HG03025 (cell line): ENCODE measurements around the gene PI4KA.
"Not testable (repeated sequence)": the region's sequence is repeated elsewhere in the genome, so short reads cannot be mapped to it uniquely, and the experiment has no call there.

Source experiments
- ATAC-seq: cut with Tn5 transposase; IDR thresholded peaks from one replicate; pipeline ENCODE4 v1.9.1; 2021; ENCODE audit warnings: mild to moderate bottlenecking, moderate library complexity; ENCODE audit not compliant: unreplicated experiment, low FRiP score

Gene PI4KA

DNA sequence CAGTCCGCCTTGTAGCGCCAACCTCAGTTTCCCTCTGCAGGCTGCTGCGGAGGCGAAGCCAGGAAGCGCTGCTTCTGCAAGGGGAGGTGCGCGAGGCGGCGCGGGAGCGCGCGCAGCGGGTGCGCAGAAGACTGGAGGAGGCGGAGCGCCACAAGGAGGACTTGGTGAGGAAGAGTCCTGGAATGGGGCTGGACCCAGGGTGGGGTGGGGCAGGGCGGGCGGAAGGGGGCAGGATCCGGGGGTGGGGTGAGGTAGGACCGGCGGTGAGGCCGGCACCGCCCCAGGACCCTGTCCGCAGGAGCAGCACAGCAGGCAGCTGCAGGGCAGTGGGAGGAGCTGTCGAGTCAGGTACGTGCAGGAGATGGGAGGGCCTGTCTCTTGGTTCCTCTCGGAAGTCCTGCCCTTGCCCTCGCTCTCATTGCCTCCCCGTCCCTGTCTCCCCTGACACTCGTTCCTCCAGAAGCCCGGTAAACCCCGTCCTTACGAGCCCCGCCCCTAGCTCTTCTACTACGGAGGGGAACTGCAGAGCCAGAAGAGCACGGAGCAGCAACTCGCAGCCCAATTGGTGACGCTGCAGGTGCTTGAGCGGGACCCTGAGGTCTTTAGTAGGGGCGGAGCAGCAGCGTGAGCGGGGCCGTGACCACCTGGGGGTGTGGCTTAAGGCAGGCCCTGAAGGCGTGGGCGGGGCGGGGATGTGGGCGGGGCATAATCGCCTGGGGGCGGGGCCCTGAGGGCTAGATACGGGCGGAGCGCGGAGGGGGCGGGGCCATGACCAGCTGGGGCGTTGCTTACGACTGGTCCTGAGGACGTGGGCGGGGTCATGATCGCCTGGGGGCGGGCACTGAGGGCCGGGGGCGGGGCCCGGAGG, 155.8 kb downstream of the PI4KA start:
- peak; percentile 66 for ATAC-seq

DNA sequence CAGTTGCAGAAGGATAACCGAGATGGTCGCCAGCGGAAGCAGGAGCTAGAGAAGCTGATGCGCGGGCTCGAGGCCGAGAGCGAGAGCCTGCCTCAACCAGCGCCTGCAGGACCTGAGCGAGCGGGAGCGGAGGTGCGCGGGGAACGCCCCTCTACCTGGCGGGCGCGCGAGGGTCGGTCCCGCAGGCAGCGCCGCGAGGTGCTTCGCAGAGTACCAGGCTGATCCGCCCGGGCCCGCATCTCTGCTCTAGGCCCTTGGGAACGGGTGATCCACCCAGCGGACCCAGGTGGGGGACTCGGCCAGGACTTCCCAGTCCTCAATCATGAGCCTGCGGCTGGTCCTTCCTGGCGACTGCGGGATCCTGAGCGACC, 156.5 kb downstream of the PI4KA start:
- ATAC-seq, result peak; percentile 8

DNA sequence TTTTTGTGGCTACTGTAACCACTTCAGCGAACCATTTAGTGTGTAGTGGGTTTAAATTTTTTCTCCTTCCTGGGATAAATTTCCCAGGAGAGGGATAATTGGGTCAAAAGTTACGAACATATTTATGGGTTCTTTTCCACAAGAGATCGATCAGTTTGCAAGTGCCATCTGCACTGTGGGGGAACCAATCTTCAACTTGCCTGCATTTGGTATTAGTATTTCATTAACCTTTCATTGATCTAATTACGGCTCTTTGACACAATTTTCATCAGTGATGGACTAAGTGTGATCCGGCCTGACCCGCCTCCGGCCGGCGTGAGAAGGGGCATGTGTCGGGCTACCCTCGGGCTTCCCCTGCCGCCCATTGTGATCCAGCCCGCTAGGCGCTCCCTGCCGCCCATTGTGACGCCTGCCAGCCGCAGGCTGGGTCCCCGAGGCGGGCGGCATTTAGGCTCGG, 156.9 kb downstream of the PI4KA start:
- ATAC-seq, result not testable (repeated sequence)

DNA sequence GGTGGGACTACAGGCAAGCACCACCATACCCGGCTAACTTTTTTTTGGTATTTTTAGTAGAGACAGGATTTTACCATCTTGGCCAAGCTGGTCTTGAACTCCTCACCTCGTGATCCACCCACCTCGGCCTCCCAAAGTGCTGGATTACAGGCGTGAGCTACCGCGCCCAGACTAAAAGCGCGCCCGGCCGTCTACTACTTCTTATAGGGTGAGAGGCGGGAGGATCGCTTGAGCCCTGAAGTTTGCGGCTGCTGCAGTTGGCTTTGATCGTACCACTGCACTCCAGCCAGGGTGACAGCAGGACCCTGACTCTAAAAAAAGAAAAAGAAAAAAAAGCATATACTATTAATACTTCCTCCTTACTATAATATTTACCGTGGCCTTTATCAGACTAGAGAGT, 158.3 kb downstream of the PI4KA start:
- not testable (repeated sequence) for ATAC-seq

DNA sequence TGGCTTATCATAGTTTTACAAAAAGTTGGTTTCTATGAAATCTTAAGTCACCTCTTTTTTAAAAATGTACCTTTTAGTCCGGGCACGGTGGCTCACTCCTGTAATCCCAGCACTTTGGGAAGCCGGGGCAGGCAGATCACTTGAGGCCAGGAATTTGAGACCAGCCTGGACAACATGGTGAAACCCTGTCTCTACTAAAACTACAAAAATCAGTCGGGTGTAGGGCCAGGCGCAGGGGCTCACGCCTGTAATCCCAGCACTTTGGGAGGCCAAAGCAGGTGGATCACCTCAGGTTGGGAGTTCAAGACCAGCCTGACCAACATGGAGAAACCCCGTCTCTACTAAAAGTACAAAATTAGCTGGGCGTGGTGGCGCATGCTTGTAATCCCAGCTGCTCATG, 158.8 kb downstream of the PI4KA start:
- ATAC-seq, result not testable (repeated sequence)

DNA sequence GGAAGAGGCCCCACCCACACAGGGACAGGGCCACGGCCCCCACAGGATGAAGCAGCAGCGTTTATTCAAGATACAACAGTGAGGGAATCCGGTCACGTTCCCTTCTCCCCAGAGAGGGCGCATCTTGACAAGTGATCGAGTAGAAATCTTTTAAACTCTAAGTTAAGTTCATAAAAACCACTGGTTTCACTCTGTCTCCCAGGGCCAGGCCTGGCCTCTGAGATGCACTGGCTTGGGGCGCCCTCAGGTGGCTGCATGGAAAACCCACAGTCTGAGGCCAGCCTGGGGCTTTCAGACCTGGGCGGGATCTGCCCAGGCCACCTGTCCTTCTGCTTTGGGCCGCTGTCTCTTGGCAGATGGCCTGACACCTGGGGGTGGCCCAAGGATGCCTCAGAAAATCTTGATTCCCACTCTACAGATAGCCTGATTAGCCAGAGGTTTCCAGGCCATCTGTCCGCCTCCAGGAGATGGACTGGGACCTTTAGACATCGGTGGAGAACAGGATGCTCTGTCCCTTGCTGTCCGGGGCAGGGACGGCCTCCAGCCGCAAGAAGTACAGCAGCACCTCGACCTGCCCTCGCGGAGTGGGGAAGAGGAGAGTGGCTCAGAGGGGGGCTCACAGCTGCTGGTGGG, 161.0 kb downstream of the PI4KA start:
- not testable (repeated sequence) for ATAC-seq

DNA sequence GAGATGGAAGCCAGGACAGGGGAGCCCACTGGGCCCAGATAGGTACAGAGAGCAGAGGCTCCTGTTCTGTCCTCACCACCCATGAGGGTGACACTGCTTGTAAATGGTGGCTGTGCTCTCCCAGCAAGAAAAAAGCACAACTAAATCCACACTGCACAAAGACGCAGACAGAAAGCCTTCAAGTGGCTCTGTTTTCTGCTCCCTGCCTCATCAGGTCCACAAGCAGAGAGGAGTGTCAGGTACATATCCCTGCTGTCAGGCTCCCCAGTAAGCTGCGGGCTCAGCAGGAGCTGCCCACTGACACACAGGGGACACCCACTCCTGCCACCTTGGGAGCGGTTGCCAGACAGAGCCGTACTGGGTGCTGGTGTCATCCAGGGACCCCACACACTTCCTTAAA, 162.6 kb downstream of the PI4KA start:
- not testable (repeated sequence) for ATAC-seq

DNA sequence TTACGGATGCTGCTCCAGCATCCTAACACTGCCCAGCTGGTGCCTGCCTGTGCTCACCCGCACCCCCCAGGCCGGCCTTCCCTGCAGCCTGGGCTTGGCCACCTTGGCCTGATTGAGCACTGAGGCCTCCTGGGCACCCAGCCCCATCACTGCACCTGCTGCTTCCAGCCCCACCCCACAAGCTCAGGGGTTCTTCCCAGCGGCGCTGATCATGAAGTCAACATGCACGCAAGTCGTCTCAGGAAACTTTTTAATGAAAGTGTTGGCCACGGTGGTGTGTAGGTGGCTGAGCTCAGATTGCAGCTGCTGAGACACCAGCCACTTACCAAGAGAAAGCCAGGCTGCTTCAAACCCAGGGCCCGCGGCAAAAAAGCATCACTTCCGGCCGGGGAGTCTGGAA, 163.4 kb downstream of the PI4KA start:
- not testable (repeated sequence) for ATAC-seq

DNA sequence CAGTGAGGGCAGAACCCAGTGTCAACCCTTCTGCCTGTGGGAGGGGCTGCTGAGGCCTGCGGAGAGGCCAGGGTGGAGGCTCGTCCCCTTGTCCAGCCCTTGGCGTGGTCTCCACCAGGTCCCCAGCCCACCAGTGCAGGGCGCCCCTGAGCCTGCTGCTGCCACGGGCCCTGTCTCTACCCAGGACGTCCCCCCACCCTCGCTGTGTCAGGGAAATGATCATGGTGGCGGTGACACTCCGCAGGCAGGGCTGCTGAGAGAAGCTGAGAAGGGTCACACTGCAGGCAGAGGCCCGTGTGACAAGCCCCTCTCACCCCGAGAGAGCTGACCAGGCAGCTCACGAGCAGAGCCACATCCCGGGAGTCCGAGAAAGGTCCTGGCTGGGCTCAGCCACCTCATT, 164.4 kb downstream of the PI4KA start:
- ATAC-seq, result not testable (repeated sequence)

DNA sequence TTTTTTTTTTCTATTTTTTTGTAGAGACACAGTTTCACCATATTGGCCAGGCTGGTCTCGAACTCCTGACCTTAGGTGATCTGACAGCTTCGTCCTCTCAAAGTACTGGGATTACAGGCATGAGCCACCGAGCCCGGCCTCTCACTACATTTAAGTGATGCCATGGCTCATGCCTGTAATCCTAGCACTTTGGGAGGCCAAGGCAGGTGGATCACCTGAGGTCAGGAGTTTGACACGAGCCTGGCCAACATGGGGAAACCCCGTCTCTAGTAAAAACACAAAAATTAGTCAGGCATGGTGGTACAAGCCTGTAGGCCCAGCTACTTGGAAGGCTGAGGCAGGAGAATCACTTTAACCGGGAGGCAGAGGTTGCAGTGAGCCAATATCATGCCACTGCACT, 165.7 kb downstream of the PI4KA start:
- ATAC-seq, result not testable (repeated sequence)

DNA sequence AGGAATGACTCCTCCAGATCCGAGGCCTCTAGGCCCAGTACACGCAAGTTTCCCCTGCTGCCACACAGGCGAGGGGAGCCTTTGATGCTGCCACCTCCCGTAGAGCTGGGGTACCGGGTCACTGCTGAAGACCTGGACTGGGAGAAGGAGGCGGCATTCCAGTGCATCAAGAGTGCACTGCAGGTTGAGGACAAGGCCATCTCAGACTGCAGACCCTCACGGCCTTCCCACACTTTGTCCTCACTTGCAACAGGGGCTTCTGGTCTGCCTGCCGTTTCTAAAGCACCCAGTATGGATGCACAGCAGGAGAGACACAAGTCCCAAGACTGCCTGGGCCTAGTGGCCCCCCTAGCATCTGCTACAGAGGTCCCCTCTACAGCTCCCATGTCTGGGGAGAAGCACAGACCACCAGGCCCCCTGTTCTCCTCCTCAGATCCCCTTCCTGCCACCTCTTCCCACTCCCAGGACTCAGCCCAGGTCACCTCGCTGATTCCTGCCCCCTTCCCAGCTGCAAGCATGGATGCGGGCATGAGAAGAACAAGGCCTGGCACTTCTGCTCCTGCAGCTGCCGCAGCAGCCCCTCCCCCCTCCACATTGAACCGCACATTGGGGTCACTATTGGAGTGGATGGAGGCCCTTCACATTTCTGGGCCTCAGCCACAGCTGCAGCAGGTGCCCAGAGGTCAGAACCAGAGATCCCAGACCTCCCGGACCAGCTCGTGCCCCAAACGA, 167.9 kb downstream of the PI4KA start:
- ATAC-seq, result not testable (repeated sequence)

DNA sequence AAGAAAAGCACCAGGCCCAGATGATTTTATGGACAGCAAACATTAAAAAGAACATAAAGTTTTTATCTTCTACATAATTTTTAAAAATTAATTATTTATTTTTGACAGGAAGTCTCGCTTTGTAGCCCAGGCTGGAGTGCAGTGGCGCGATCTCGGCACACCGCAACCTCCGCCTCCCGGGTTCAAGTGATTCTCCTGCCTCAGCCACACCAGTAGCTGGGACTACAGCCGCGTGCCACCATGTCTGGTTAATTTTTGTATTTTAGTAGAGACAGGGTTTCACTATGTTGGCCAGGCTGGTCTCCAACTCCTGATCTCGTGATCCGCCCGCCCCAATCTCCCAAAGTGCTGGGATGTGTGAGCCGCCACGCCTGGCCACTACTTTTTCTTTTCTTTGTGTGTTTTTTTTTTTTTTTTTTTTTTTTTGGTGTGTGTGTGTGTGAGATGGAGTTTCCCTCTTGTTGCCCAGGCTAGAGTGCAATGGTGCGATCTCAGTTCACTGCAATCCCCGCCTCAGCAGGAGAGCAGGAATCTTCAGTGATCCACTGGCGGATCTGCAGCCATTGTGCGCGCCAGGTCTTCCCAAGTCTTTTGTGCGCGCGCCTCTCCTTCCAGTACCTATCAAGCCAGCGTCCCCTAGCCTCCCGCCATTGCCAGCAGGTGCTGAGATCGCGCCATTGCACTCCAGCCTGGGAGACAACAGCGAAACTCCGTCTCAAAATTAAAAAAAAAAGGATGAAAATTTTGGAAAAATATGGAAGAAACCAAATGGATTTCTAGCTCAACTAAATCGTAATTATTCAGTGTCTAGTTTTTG, 171.0 kb downstream of the PI4KA start:
- ATAC-seq, result not testable (repeated sequence)

DNA sequence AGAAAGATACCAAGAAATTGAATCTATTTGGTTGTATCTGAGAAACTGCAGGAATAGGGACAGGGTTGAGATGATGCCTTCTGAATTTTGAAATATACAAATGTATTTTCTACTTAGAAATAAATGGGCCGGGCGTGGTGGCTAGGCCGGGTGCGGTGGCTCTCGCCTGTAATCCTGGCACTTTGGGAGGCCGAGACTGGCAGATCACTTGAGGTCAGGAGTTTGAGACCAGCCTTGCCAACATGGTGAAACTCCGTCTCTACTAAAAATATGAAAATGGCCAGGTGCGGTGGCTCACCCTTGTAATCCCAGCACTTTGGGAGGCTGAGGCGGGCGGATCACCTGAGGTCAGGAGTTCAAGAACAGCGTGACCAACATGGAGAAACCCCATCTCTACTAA, 172.8 kb downstream of the PI4KA start:
- not testable (repeated sequence) for ATAC-seq

DNA sequence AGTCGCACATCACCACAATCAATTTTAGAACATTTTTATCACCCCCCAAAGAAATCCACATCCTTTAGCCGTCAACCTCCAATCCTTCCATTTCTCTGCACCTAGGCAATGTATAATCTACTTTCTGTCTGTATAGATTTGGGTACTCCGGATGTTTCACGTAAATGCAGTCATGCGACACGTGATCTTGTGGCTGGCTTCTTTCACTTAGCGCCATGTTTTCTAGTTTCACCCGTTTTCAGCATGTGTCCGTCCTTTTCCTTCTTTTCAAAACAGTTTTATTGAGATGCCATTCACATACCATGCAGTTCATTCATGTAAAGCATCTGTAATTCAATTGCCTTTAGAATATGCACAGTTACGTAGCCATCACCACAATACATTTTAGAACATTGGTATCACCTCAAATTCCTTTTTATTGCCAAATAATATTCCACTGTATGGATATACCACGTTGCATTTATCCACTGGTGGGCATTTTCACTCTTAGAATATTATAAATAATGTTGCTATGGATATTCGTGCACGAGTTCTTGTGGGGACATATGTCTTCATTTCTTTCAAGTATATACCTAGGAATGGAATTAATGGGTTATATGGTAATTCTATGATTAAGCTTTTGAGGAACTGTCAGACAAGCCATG, 179.7 kb downstream of the PI4KA start:
- ATAC-seq, result not testable (repeated sequence)

DNA sequence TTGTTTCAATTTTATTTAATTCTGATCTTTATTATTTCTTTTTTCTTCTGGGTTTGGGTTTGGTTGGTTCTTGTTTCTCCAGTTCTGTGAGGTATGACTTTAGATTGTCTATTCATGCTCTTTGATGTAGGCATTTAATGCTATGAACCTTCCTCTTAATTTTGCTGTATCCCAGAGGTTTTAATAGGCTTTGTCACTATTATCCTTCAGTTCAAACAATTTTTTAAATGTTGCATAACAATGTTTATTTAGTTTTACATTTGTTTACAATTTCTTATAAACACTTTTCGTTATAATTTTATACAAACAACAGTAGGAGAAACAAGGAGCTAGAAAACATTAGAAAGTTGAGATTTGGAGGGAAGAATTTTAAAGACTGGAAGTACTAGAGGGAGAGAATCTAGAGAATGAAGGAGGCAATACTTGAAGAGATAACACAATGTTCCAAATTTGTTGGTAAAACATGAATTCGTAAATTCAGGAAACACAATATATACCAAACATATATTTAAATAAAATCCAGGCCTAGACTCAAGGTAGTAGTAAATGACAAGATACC, 180.8 kb downstream of the PI4KA start:
- no peak for ATAC-seq

DNA sequence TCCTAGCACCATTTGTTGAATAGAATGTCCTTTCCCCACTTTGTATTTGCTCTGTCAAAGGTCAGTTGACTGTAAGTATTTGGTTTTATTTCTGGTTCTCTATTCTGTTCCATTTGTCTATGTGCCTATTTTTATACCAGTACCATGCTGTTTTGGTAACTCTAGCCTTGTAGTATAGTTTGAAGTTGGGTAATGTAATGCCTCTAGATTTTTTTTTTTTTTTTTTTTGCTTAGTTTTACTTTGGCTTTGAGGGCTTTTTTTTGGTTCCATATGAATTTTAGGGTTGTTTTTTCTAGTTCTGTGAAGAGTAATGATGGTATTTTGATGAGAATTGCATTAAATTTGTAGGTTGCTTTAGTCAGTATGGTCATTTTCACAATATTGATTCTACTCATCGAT, 183.0 kb downstream of the PI4KA start:
- not testable (repeated sequence) for ATAC-seq

DNA sequence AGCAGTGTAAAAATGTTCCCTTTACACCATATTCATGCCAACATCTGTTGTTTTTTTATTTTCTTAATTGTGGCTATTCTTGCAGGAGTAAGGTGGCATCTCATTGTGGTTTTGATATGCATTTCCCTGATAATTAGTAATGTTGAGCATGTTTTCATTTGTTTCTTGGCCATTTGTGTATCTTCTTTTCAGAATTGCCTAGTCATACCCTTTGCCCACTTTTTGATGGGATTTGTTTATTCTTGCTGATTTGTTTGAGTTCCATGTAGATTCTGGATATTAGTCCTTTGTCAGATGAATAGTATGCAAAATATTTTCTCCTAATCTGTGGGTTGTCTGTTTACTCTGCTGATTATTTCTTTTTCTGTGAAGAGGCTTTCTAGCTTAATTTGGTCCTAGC, 183.6 kb downstream of the PI4KA start:
- no peak for ATAC-seq

DNA sequence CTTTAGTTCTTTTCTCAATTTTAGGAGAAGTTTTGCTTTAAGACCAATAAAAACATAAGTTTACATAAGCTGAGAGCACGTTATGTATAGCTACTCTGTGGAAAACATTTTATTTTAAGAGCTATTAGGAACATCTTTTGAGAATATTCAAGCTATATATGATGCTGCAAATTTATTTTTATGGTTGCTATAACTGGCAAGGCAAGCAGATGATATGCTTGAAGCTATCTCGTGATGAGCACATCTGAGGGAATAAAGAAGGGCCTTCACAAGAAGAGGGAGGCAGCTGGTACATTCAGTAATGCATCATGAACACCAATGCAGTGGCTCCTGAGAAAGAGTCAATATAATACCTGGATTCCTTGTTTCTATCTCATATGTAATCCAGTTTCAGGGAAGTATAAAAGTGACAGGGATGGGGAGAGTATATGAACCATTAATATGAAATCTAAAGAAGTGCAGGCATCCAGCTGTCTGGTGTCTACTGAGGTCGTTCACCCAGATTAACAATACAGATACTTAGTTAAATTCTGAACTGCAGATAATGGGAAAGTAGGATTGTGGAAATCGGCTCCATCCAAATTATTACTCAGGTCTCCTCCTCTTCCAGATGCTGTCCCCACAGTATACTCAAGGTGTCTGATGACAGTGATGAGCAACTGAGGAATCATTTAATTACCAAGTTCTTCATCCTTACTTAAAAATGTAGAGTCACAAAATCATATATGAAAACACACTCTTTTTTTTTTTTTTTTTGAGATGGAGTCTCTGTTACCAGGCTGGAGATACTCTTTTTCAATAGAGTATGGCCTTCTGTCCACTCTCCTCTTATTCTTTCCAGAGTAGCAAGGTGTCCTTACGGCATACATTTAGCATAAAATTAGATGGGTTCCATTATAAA, 185.1 kb downstream of the PI4KA start:
- ATAC-seq, result no peak

DNA sequence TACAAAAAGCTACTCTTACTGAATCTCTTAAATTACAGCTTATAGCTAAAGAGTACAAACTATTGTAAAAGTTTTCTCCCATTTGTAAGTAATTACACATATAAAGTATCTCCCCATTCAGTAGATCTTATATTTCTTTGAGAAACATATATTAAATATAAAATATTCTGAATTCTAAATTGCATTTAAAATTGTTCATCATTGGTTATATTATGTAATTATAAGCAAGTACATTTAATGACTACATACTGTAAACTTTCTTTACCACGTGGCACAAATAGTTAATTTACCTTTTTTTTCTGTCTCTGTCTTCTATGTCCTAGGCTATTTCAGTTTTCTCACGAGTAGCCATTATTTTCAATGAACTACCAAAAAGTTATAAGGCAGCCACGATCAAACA, 185.9 kb downstream of the PI4KA start:
- no peak for ATAC-seq
